Stimulated activated memory B cell treated with anti-CD40 and anti-IgM and Interleukin-4, amounts not matched to agents 10 μg/mL and 1 μg/mL and 100 μg/mL, for 72 hours (primary cell): ENCODE results near the gene PIM2.

Experiments
- ATAC-seq: fragments of 150-1000 bp; cut with Tn5 transposase; 2 replicates; pipeline ENCODE4 v1.10.0; 2021
- H3K27ac Mint-ChIP-seq: one replicate; pipeline ENCODE4 v1.8.0; 2022; ENCODE audit warnings: mild to moderate bottlenecking, mixed read lengths
- H3K27me3 Mint-ChIP-seq: one replicate; pipeline ENCODE4 v1.8.0; 2022; ENCODE audit warnings: mixed read lengths
- H3K36me3 Mint-ChIP-seq: one replicate; pipeline ENCODE4 v1.8.0; 2022; ENCODE audit warnings: mixed read lengths
- H3K4me1 Mint-ChIP-seq: one replicate; pipeline ENCODE4 v1.8.0; 2022; ENCODE audit warnings: mixed read lengths
- H3K4me3 Mint-ChIP-seq: one replicate; pipeline ENCODE4 v1.8.0; 2022; ENCODE audit warnings: mild to moderate bottlenecking, moderate library complexity, mixed read lengths
- H3K9me3 Mint-ChIP-seq: one replicate; pipeline ENCODE4 v1.8.0; 2022; ENCODE audit warnings: mixed read lengths

PIM2 gene

DNA sequence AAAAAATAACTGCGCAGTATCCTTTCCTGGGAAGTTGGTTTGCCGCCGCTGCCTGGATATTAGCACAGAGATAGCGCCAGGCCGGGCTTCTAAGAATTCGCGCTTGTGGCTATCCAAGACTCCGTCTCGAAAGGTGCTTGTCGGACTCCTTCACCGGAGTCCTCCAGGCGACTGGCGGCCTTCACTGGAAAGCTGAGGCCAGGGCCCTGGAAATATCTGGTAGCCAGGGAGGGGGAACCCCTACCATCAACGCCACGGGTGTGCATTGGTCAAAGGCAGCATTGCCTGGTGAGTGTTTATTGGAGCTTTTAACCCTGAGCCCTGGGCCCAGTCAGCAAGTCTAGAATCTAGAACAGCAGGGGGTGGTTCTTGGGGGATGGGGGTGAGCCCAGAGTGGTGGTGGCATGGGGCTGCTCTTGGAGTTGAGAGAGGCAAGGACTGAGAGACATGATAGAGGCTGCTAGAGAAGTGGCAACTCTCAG, 577 bp upstream of the PIM2 start:
- peak overlapping the region; percentile 100 for H3K4me3 Mint-ChIP-seq
- H3K36me3 Mint-ChIP-seq: peaks cover 44% of the 10 kb centered on the region
- H3K27ac Mint-ChIP-seq: peak overlapping the region; percentile 95
- no peaks in the 10 kb centered on the region for H3K27me3 Mint-ChIP-seq
- peak; percentile 39 for ATAC-seq
- H3K4me1 Mint-ChIP-seq: peaks cover 35% of the 10 kb centered on the region
- no peaks in the 10 kb centered on the region for H3K9me3 Mint-ChIP-seq

DNA sequence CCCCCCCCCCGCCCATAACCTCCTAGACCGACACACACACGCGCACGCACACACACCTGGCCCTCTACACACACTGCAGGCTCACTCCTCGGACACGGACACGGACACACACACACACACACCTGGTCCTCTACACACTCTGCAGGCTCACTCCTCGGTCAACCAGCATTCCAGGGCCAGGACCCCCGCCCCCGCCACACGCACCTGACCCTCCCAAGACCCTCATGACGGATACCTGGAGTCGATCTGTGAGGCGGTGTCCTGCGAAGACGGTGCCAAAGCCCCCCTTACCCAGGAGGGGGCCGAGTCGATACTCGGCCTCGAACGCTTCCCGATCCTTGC, 552 bp downstream of the PIM2 start:
- H3K9me3 Mint-ChIP-seq: no peaks in the 10 kb centered on the region
- no peak for ATAC-seq
- peak overlapping the region; percentile 95 for H3K27ac Mint-ChIP-seq
- H3K4me3 Mint-ChIP-seq: peak overlapping the region; percentile 100
- peaks cover 45% of the 10 kb centered on the region for H3K36me3 Mint-ChIP-seq
- no peaks in the 10 kb centered on the region for H3K27me3 Mint-ChIP-seq
- H3K4me1 Mint-ChIP-seq: peaks cover 38% of the 10 kb centered on the region

GRCh38 chrX:48917139-48918001, 1.5 kb downstream of the PIM2 start:
- peaks cover 40% of the 10 kb centered on the region for H3K36me3 Mint-ChIP-seq
- peak; percentile 81 for ATAC-seq
- H3K9me3 Mint-ChIP-seq: no peaks in the 10 kb centered on the region
- peaks cover 41% of the 10 kb centered on the region for H3K4me1 Mint-ChIP-seq
- no peaks in the 10 kb centered on the region for H3K27me3 Mint-ChIP-seq
- peak overlapping the region; percentile 95 for H3K27ac Mint-ChIP-seq
- peak overlapping the region; percentile 100 for H3K4me3 Mint-ChIP-seq

DNA sequence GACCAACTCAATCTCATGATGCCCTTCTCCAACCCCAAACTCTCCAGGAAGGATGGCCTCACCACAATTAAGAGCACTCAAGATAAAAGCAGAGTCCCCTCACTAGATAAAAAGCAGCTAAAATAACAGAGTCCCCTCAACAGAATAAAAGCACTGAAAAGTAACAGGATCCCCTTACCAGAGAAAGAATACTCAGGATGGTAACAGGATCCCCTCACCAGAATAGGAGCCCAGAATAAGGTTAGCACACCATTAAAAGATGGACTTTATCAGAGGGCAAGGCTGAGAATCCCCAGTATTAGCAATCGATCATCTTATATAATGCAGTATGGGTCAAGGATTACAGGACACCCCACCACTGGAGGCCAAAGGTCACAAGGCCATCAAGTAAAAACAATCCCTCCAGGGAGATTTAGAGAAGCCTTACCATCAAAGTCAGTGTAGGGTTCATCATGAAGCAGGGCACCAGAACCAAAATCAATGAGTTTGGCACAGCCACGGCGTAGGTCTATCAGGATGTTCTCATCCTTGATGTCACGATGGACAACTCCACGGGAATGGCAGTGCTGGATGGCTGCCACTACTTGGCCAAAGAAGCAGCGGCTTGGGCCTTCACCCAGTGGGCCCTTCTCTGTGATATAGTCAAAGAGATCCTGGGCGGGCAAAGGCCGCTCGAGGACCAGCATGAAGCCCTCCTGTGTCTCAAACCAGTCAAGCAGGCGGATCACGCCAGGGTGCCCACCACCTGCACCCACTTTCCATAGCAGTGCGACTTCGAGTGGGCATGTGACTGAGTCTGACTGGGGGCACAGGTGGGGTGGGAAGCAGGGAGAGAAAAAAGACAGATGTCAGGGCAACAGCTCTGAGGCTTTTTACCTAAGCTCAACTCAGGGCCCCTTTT, 4.0 kb downstream of the PIM2 start:
- Mint-ChIP-seq H3K4me3 (no peak overlapping the region), H3K27me3 (no peaks in the 10 kb centered on the region), H3K36me3 (peaks cover 43% of the 10 kb centered on the region), H3K4me1 (peaks cover 50% of the 10 kb centered on the region), H3K27ac (peak overlapping the region; percentile 14), H3K9me3 (no peaks in the 10 kb centered on the region)
- no peak for ATAC-seq

DNA sequence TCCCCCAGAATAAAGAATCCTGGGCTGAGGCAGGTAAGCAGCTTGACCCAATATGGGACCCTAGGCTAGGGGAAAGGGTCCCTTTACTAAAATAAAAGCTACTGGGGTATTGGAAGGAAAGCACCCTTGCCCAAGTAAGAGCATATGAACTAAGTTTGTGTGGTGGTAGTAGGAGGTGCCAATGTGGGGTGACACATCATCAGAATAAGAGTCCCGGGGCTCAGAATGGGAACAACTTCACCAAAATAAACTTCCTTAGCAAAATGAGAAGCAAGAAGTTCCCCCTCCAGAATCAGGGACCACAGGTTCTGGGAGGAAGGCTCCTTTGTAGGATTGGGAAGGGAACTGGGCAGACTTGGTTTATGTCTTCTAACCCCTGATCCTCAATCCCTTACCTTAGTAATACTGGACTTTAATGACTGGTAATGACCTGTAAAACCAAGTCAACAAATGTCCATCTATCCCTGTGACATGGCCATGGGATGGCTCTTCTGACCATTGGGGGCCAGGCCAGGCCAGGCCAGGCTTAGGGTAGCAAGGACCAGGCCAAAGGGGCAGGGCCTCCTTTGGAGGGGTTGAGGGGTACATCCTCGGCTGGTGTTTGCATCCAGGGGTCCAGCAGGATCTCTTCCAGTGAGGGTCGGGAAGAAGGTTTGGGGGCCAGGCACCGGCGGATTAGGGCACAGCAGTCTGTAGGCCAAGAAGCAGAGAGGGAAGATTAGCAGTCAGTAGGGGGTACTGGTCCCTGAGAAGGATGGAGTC, 5.0 kb downstream of the PIM2 start:
- Mint-ChIP-seq H3K4me1 (peaks cover 43% of the 10 kb centered on the region), H3K4me3 (peak overlapping the region; percentile 59), H3K27ac (peak overlapping the region; percentile 14), H3K9me3 (no peaks in the 10 kb centered on the region), H3K36me3 (peaks cover 43% of the 10 kb centered on the region), H3K27me3 (no peaks in the 10 kb centered on the region)
- ATAC-seq: no peak

- Mint-ChIP-seq H3K4me3 (peak within 1 kb of the TSS; percentile 89), H3K9me3 (no peaks in the 10 kb centered on the region), H3K27me3 (no peaks in the 10 kb centered on the region), H3K4me1 (peaks cover 35% of the 10 kb centered on the region), H3K27ac (peak within 1 kb of the TSS; percentile 91), H3K36me3 (peaks cover 25% of the 10 kb centered on the region)
- ATAC-seq: peak; percentile 96
These were observed 7.2 kb downstream of the PIM2 start, which contains the start of gene SLC35A2 for GRCh38 chrX:48911412-48912182. SLC35A2 (minus strand) TSS chrX:48911646; CDS start chrX:48911636, 10 bp downstream.

DNA sequence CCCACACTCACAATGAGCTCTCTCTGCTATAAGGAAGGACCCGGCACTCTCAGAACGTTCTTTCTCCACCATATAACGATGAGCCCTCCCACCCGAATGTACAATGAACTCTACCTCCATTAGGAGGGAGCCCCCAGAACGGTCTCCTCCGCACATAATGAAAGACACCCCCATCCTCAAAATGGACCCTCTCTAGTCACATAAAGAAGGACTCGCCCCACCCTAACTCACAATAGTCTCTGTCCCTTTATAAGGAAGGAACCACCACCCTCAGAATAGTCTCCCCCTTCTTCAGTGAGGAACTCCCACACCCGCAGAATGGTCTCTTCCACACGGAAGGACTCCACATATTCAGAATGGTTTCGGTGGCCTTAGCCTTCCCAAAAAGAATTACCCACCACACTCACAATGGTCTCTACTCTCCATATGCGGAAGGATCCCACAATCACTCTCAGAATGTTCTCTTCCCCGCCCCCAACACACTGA, 7.9 kb downstream of the PIM2 start:
- peaks cover 25% of the 10 kb centered on the region for H3K36me3 Mint-ChIP-seq
- no peaks in the 10 kb centered on the region for H3K9me3 Mint-ChIP-seq
- no peak for ATAC-seq
- H3K4me3 Mint-ChIP-seq: peak overlapping the region; percentile 89
- no peaks in the 10 kb centered on the region for H3K27me3 Mint-ChIP-seq
- peak overlapping the region; percentile 91 for H3K27ac Mint-ChIP-seq
- H3K4me1 Mint-ChIP-seq: peaks cover 34% of the 10 kb centered on the region

DNA sequence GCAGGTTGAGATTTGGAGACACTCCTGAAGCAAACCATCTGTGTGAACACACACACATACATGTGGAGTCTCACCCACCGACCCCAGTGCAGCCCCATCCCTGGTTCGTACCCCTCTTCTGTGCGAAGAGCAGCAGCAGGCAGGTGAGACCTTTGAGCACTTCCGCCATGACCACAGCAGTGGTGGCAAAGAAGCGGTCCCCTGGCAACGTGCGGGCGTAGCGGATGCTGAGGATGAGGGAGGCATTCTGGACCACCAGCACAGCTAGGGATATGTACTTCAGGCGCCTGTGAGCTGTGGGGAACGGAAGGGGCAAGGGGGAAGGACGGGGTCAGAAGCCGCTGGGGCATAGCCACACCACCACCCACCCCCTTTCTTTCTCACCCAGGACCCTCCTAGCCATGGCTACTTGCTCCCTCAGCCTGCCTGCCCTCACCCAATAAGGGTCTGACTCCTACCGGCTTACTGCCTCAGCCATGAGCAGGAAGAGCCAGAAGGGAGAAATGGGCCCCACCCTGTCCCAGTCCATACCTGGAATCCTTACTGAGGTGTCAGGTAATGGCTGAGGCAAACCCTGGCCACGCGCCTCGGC, 9.0 kb downstream of the PIM2 start:
- Mint-ChIP-seq H3K9me3 (no peaks in the 10 kb centered on the region), H3K4me1 (peaks cover 34% of the 10 kb centered on the region), H3K36me3 (peaks cover 19% of the 10 kb centered on the region), H3K4me3 (no peak overlapping the region), H3K27ac (no peak overlapping the region), H3K27me3 (no peaks in the 10 kb centered on the region)
- no peak for ATAC-seq

DNA sequence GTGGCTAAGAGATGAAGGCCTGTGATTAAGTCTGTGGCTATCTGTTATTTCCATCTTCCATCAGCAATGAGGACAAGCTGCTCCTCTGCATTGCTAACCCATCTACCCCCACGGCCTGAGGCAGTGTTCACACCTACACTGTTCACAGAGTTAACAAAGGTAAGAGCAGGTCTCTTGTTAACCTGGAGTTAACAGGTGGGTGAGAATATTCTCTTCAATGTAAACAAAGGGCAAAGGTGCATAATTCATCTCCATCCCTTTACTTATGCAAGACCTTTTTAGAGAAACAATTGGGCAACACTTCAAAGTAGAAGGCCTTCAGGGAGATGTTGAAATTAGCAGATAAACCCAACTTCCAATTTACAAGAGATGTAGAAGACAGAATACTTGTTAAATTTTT, 10.2 kb downstream of the PIM2 start:
- no peaks in the 10 kb centered on the region for H3K27me3 Mint-ChIP-seq
- no peak overlapping the region for H3K27ac Mint-ChIP-seq
- ATAC-seq: no peak
- no peak overlapping the region for H3K4me3 Mint-ChIP-seq
- H3K36me3 Mint-ChIP-seq: peaks cover 15% of the 10 kb centered on the region
- peaks cover 23% of the 10 kb centered on the region for H3K4me1 Mint-ChIP-seq
- no peaks in the 10 kb centered on the region for H3K9me3 Mint-ChIP-seq

DNA sequence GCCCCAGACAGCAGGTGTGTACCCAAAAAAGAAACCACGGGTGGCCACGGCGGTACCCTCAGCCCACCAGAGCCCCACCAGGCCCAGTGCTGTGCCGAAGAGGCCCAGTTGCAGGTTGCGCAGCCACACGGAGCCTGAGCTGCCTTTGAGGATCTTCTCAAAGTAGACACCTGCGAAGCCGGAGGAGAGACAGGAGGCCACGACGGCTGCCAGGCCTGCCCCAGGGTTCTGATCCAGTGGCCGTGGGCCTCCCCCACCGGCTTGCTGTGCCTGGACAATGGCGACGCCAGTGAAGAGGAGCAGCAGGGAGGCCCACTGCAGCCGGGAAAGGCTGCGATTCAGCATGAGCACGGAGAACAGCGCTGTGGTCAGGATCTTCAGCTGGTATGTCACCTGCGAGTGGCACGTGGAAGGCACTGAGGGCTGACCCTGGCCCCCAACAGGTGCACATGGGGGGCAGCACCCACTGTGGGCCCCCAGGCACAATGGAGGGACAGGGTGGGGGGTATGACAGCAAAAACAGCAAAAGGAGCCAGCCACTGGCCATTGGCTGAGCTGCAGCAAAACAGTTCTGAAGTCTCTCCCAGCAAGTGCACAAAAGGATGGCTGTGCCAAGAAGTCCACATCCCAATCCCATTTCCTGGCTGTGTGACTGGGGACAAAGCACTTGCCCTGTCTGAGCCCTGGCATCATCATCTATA, 13.6 kb downstream of the PIM2 start:
- Mint-ChIP-seq H3K9me3 (no peaks in the 10 kb centered on the region), H3K36me3 (peaks cover 14% of the 10 kb centered on the region), H3K27ac (no peak overlapping the region), H3K4me1 (no peaks in the 10 kb centered on the region), H3K27me3 (no peaks in the 10 kb centered on the region), H3K4me3 (no peak overlapping the region)
- ATAC-seq: no peak

GRCh38 chrX:48904626-48905025, 14.2 kb downstream of the PIM2 start:
- Mint-ChIP-seq H3K4me1 (no peaks in the 10 kb centered on the region), H3K27me3 (no peaks in the 10 kb centered on the region), H3K27ac (no peak overlapping the region), H3K36me3 (peaks cover 14% of the 10 kb centered on the region), H3K4me3 (no peak overlapping the region), H3K9me3 (no peaks in the 10 kb centered on the region)
- ATAC-seq: no peak

GRCh38 chrX:48904180-48904579, 14.6 kb downstream of the PIM2 start:
- H3K36me3 Mint-ChIP-seq: peaks cover 14% of the 10 kb centered on the region
- no peak overlapping the region for H3K27ac Mint-ChIP-seq
- no peak for ATAC-seq
- no peaks in the 10 kb centered on the region for H3K9me3 Mint-ChIP-seq
- no peak overlapping the region for H3K4me3 Mint-ChIP-seq
- H3K4me1 Mint-ChIP-seq: no peaks in the 10 kb centered on the region
- H3K27me3 Mint-ChIP-seq: no peaks in the 10 kb centered on the region

- Mint-ChIP-seq H3K4me3 (no peak overlapping the region), H3K36me3 (peaks cover 14% of the 10 kb centered on the region), H3K27me3 (no peaks in the 10 kb centered on the region), H3K4me1 (peaks cover under 1% of the 10 kb centered on the region), H3K27ac (no peak overlapping the region), H3K9me3 (no peaks in the 10 kb centered on the region)
- ATAC-seq: no peak
These were observed 15.5 kb downstream of the PIM2 start for GRCh38 chrX:48903290-48903689.
